Activated T-helper 17 cell treated with anti-CD3 and anti-CD28 coated beads, Interleukin-2, amount 50 U/mL, for 72 hours (primary cell): ENCODE results near the gene OSBPL7. TPM values are rescaled to one million over a fixed set of nuclear protein-coding genes. Genes with fewer than 3 reads are reported as not detected.

Experiments used
- ATAC-seq: fragments of 150-1000 bp; cut with Tn5 transposase; replicated peaks from 2 replicates; pipeline ENCODE4 v1.10.0; 2021; ENCODE audit warnings: mild to moderate bottlenecking, moderate library complexity
- H3K27ac Mint-ChIP-seq: one replicate; pipeline ENCODE4 v1.8.0; 2022; ENCODE audit warnings: mixed read lengths
- H3K27me3 Mint-ChIP-seq: one replicate; pipeline ENCODE4 v1.8.0; 2022; ENCODE audit warnings: mixed read lengths
- H3K36me3 Mint-ChIP-seq: one replicate; pipeline ENCODE4 v1.8.0; 2022; ENCODE audit warnings: low read depth, mild to moderate bottlenecking, mixed read lengths
- H3K4me1 Mint-ChIP-seq: one replicate; pipeline ENCODE4 v1.8.0; 2022; ENCODE audit warnings: mixed read lengths
- H3K4me3 Mint-ChIP-seq: one replicate; pipeline ENCODE4 v1.8.0; 2022; ENCODE audit warnings: mild to moderate bottlenecking, mixed read lengths
- H3K9me3 Mint-ChIP-seq: one replicate; pipeline ENCODE4 v1.8.0; 2022; ENCODE audit warnings: mixed read lengths
- total RNA-seq, 2 donors: library from RNA; stranded (reverse); gene quantifications; one replicate each; pipeline ENCODE4 v1.2.3, GENCODE V29; 2022

OSBPL7 gene
- total RNA-seq, 2 donors from 2014 or later = 11.6 to 14.4 TPM

DNA sequence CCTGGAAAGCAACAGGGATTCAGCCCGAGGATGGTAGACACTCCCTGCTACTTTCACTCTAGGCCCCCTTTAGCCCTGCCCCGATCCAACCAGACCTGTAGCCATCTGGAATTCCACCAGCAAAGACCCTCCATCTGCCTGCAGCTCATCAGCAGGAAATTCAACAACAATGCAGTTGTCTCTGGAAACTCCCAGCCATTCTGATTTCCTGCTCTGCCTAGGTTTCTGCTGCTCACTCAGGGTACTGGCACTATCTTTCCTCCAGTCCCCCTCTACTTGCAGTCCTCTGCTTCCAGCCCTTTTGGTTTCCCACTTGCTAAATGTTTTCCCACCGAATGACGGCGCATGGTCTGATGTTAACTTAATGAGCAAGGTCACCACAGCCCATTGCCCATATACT lies 32.0 kb upstream of the OSBPL7 start:
- H3K9me3 Mint-ChIP-seq = no peaks in the 10 kb centered on the region
- no peak for ATAC-seq
- H3K4me3 Mint-ChIP-seq = no peak overlapping the region

GRCh38 chr17:47852113-47852949 lies 30.7 kb upstream of the OSBPL7 start:
- peaks cover 43% of the 10 kb centered on the region for H3K27me3 Mint-ChIP-seq
- ATAC-seq = no peak
- no peaks in the 10 kb centered on the region for H3K36me3 Mint-ChIP-seq
- H3K27ac Mint-ChIP-seq = no peak overlapping the region
- no peaks in the 10 kb centered on the region for H3K9me3 Mint-ChIP-seq
- peaks cover 8% of the 10 kb centered on the region for H3K4me1 Mint-ChIP-seq
- peak overlapping the region; percentile 57 for H3K4me3 Mint-ChIP-seq

More for the DNA sequence above, 32.0 kb upstream of the OSBPL7 start:
- H3K27me3 Mint-ChIP-seq = peaks cover 48% of the 10 kb centered on the region
- no peaks in the 10 kb centered on the region for H3K36me3 Mint-ChIP-seq
- peaks cover 8% of the 10 kb centered on the region for H3K4me1 Mint-ChIP-seq
- no peak overlapping the region for H3K27ac Mint-ChIP-seq

DNA sequence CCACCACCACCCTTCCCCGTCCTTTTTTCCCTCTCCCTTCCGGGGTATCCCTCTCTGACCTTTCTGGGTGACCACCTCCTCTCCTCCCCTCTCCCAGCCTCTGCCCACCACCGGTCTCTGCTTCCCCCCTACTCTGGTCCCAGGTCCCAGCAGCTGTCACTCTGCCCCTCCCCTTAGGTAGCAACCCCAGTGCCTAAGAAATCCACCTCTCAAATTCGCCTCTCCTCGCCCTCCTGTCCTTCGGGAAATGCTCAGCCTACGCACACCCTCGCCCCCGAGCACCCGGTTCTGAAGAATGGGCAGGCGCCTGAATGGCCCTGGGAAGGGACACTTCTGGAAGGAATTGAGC lies 30.1 kb upstream of the OSBPL7 start:
- peaks cover 8% of the 10 kb centered on the region for H3K4me1 Mint-ChIP-seq
- no peak for ATAC-seq
- H3K27ac Mint-ChIP-seq = no peak overlapping the region
- H3K27me3 Mint-ChIP-seq = peaks cover 45% of the 10 kb centered on the region
- peak overlapping the region; percentile 57 for H3K4me3 Mint-ChIP-seq
- H3K36me3 Mint-ChIP-seq = no peaks in the 10 kb centered on the region
- H3K9me3 Mint-ChIP-seq = no peaks in the 10 kb centered on the region

DNA sequence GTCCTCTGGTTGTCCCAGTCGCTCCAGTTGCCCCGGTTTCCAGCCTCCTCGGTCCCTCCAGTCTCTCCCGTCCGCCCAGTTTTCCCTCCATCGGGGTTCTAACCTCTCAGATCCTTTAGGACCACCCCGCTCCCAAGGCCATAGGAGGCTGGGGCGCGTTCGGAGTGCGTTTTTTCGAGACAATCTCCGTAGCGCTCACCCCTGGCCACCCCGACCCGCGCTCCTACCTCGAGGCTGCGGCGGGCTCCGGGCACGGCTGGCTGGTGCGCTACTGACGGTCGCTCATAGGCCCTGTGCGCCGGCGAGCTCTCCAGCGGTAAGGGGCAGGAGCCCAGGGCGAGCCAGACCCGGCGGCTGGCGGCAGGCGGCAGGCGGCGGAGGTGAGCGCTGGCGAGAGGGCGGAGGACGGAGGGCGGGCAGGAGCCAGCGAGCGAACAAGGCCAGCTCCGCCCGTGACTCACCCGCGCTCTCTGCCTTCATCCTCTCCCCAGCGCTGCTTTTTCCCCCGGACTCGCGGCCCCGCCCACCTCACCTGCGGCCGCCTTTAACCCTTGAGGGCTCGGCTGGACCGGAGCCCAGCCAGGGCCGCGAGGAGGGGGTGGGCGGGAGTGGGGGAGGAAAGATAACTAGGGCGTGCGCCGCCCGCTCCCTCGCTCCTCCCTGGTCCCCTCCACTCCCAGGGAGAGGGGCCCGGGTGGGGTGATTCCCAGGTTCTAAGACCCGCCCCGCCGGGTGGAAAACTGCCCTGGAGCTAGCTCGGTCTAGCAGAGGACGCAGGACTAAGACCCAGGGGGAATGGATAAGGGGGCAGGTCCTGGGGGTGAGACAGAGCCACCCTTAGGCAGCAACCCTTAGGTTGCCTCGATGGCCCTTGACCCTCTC lies 29.3 kb upstream of the OSBPL7 start, which contains the start of gene SP6:
Gene SP6 (minus strand): TSS at position 472 of the 882 bp plus-strand sequence. CDS start 2,734 bp downstream, outside the sequence.
- Mint-ChIP-seq H3K27ac (no peak within 1 kb of the TSS), H3K27me3 (peaks cover 52% of the 10 kb centered on the region), H3K9me3 (no peaks in the 10 kb centered on the region), H3K36me3 (no peaks in the 10 kb centered on the region), H3K4me1 (peaks cover 8% of the 10 kb centered on the region), H3K4me3 (peak within 1 kb of the TSS; percentile 57)
- peak; percentile 97 for ATAC-seq

DNA sequence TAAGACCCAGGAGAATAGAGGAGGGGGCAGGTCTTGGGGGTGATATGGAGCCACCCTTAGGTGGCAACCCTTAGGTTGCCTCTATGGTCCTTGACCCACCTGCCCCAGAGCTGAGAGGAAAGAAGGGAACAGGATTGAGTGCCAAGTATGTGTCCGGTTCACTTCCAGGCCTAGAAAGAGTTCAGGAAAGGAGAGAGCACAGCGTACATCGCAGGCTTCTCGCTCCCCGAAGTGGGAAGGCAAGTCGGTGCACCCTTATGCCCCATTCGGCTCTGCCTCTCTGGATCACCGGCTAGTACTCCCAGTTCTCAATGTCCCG lies 28.7 kb upstream of the OSBPL7 start:
- Mint-ChIP-seq H3K4me3 (peak overlapping the region; percentile 49), H3K9me3 (no peaks in the 10 kb centered on the region)
- no peak for ATAC-seq

GRCh38 chr17:47848198-47848513 lies 26.6 kb upstream of the OSBPL7 start:
- Mint-ChIP-seq H3K4me1 (peaks cover 9% of the 10 kb centered on the region), H3K27ac (no peak overlapping the region), H3K27me3 (peaks cover 46% of the 10 kb centered on the region), H3K4me3 (no peak overlapping the region), H3K9me3 (no peaks in the 10 kb centered on the region), H3K36me3 (no peaks in the 10 kb centered on the region)
- no peak for ATAC-seq

More for the DNA sequence above, 28.7 kb upstream of the OSBPL7 start:
- Mint-ChIP-seq H3K4me1 (peaks cover 8% of the 10 kb centered on the region), H3K27me3 (peaks cover 54% of the 10 kb centered on the region), H3K36me3 (no peaks in the 10 kb centered on the region), H3K27ac (no peak overlapping the region)

GRCh38 chr17:47847341-47848197 lies 26.0 kb upstream of the OSBPL7 start:
- ATAC-seq = no peak
- no peak overlapping the region for H3K27ac Mint-ChIP-seq
- no peaks in the 10 kb centered on the region for H3K9me3 Mint-ChIP-seq
- peaks cover 12% of the 10 kb centered on the region for H3K4me1 Mint-ChIP-seq
- H3K4me3 Mint-ChIP-seq = no peak overlapping the region
- H3K36me3 Mint-ChIP-seq = no peaks in the 10 kb centered on the region
- H3K27me3 Mint-ChIP-seq = peaks cover 42% of the 10 kb centered on the region

GRCh38 chr17:47846716-47847340 lies 25.2 kb upstream of the OSBPL7 start:
- H3K4me3 Mint-ChIP-seq = no peak overlapping the region
- no peak overlapping the region for H3K27ac Mint-ChIP-seq
- ATAC-seq = no peak

GRCh38 chr17:47845716-47846075 lies 24.1 kb upstream of the OSBPL7 start:
- Mint-ChIP-seq H3K4me1 (peaks cover 13% of the 10 kb centered on the region), H3K4me3 (no peak overlapping the region), H3K27me3 (peaks cover 34% of the 10 kb centered on the region), H3K36me3 (no peaks in the 10 kb centered on the region), H3K27ac (no peak overlapping the region), H3K9me3 (no peaks in the 10 kb centered on the region)
- ATAC-seq = no peak

More at GRCh38 chr17:47846716-47847340, 25.2 kb upstream of the OSBPL7 start:
- Mint-ChIP-seq H3K4me1 (peaks cover 8% of the 10 kb centered on the region), H3K27me3 (peaks cover 34% of the 10 kb centered on the region), H3K36me3 (no peaks in the 10 kb centered on the region), H3K9me3 (no peaks in the 10 kb centered on the region)

DNA sequence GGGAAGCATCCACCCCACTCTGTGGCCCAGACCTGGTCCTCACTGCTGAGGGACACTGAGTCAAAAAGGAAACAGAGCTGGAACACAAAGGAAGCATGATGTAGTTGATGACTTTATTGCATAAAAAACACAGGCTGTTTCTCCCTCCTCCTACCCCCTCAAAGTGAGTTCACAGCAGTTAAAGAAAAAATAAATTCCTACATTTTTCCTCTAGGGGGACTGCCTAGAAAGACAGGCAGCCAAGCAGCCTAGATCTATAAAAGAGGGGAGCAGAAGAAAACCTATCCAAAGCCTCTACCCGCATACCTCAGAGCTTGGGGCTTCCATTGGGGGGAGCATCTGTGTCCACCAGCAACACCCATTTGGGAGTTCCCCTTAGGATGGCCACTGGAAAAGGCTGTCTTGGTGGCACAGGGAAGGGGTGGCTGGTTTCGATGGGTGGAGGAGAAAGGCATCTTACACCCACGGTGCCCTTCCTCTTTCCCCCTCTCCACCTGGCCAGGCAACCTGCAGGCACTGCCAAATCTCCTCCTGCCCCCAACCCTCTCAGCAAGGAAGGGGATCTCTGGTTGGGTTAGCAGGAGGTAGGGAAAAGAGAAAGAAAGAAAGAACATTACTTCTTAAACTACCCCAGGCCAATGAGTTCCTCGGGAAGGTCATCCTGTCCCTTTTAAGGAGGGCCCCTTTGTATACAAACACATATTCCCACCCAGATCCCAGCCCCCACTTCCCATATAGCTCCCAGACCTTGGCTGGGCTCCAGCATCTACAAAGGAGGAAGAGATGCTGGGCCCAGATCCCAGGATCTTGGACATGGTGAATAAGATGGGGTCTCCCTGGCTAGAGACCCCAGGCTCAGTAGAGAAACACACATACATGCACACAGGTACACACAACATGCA lies 23.5 kb upstream of the OSBPL7 start:
- ATAC-seq = no peak
- peaks cover 13% of the 10 kb centered on the region for H3K4me1 Mint-ChIP-seq
- no peak overlapping the region for H3K27ac Mint-ChIP-seq
- H3K4me3 Mint-ChIP-seq = no peak overlapping the region
- H3K27me3 Mint-ChIP-seq = peaks cover 34% of the 10 kb centered on the region
- no peaks in the 10 kb centered on the region for H3K36me3 Mint-ChIP-seq
- H3K9me3 Mint-ChIP-seq = no peaks in the 10 kb centered on the region

GRCh38 chr17:47844227-47844626 lies 22.6 kb upstream of the OSBPL7 start:
- no peak overlapping the region for H3K27ac Mint-ChIP-seq
- H3K4me1 Mint-ChIP-seq = peaks cover 13% of the 10 kb centered on the region
- peaks cover 28% of the 10 kb centered on the region for H3K27me3 Mint-ChIP-seq
- no peak overlapping the region for H3K4me3 Mint-ChIP-seq
- no peaks in the 10 kb centered on the region for H3K9me3 Mint-ChIP-seq
- H3K36me3 Mint-ChIP-seq = no peaks in the 10 kb centered on the region
- ATAC-seq = no peak

DNA sequence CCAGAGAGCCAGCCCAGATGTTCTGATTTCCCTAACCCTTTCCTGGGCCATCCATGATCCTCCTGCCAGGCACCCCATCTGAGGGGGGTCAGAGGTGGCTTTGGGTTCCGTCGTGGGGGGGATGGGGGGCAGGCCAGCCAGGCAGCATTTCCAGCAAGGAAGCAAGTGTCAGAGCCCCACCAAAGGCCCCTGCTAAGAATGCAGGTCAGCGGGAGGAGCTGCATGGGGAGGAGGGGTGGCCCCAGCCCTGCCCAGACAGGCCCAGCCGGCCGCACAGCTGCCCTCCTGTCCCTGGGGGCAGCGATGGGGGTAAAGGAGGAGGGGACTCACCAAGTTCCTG lies 21.8 kb upstream of the OSBPL7 start:
- H3K36me3 Mint-ChIP-seq = no peaks in the 10 kb centered on the region
- H3K4me3 Mint-ChIP-seq = no peak overlapping the region
- peak overlapping the region; percentile 30 for H3K27ac Mint-ChIP-seq
- no peaks in the 10 kb centered on the region for H3K9me3 Mint-ChIP-seq
- H3K4me1 Mint-ChIP-seq = peaks cover 13% of the 10 kb centered on the region
- no peak for ATAC-seq
- H3K27me3 Mint-ChIP-seq = peaks cover 25% of the 10 kb centered on the region

- H3K27ac Mint-ChIP-seq = peak overlapping the region; percentile 94
- H3K27me3 Mint-ChIP-seq = peaks cover 19% of the 10 kb centered on the region
- H3K36me3 Mint-ChIP-seq = peaks cover 7% of the 10 kb centered on the region
- H3K4me1 Mint-ChIP-seq = peaks cover 13% of the 10 kb centered on the region
- H3K9me3 Mint-ChIP-seq = no peaks in the 10 kb centered on the region
- ATAC-seq = no peak
- H3K4me3 Mint-ChIP-seq = peak overlapping the region; percentile 93
These were observed 20.1 kb upstream of the OSBPL7 start for GRCh38 chr17:47841488-47842291.
